Left ventricle myocardium inferior (tissue), 1 donor: ENCODE results near the gene HHAT. TPM values are rescaled to one million over a fixed set of nuclear protein-coding genes. Genes with fewer than 3 reads are reported as not detected.

Source experiments
- DNase-seq: peaks from one replicate; pipeline ENCODE4 v3.0.0-alpha.2; 2020
- H3K27ac ChIP-seq: fragments of 200-600 bp; replicated peaks from 2 replicates; pipeline ENCODE4 v1.8.0; 2021
- H3K27me3 ChIP-seq: fragments of 200-600 bp; 2 replicates; pipeline ENCODE4 v1.8.0; 2021; ENCODE audit warnings: low read depth
- H3K36me3 ChIP-seq: fragments of 200-600 bp; 2 replicates; pipeline ENCODE4 v1.8.0; 2021
- H3K4me1 ChIP-seq: fragments of 200-600 bp; 2 replicates; pipeline ENCODE4 v1.8.0; 2021
- H3K4me3 ChIP-seq: fragments of 200-600 bp; 2 replicates; pipeline ENCODE4 v1.8.0; 2021; ENCODE audit warnings: mild to moderate bottlenecking, moderate library complexity
- H3K9me3 ChIP-seq: fragments of 200-600 bp; replicated peaks from 2 replicates; pipeline ENCODE4 v1.8.0; 2021
- intact Hi-C: fragments of 100-400 bp; cut with micrococcal nuclease; formaldehyde crosslinking; loops from one replicate; pipeline ENCODE4 v1.11.0; 2022
- total RNA-seq: library from RNA; stranded (reverse); fragmentation: NEBNext Ultra II Directional; extraction: Animal tissue kit (Norgen Biotek cat#: 25700); gene quantifications from one replicate; pipeline ENCODE4 v1.2.1, GENCODE V29; 2021
- TF ChIP-seq, protein P1 (sequence below): fragments of 200-600 bp; IDR thresholded peaks from 2 replicates; pipeline ENCODE4 v1.8.0; 2021; ENCODE audit warnings: antibody characterized with exemption, mild to moderate bottlenecking, borderline replicate concordance
- donor health status: DM: no; HTN: yes; CAD: no; lungs with severe emphysema.

HHAT gene
- total RNA-seq, 1 donor from 2014 or later, result 2.1 TPM

DNA sequence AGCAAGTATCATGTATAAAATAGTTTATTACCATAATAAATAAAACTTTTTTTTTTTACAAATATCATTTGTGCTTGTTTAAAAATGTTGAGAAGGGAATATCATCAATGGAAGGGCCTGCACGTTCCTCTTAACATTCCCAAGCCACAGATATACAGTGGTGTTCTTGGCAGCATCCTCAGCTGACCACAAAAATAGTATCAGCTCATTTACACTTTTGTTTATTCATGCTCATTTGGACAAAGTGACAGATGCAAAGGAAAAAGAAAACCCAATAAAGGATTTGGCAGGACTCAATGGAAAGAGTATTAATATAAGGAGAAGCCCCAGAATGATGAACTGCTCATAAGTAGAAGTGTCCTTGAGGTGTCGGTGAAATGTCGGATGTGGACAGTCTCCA, 349.6 kb downstream of the HHAT start:
- TF ChIP-seq, protein P1, sequence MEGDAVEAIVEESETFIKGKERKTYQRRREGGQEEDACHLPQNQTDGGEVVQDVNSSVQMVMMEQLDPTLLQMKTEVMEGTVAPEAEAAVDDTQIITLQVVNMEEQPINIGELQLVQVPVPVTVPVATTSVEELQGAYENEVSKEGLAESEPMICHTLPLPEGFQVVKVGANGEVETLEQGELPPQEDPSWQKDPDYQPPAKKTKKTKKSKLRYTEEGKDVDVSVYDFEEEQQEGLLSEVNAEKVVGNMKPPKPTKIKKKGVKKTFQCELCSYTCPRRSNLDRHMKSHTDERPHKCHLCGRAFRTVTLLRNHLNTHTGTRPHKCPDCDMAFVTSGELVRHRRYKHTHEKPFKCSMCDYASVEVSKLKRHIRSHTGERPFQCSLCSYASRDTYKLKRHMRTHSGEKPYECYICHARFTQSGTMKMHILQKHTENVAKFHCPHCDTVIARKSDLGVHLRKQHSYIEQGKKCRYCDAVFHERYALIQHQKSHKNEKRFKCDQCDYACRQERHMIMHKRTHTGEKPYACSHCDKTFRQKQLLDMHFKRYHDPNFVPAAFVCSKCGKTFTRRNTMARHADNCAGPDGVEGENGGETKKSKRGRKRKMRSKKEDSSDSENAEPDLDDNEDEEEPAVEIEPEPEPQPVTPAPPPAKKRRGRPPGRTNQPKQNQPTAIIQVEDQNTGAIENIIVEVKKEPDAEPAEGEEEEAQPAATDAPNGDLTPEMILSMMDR, result no peak

DNA sequence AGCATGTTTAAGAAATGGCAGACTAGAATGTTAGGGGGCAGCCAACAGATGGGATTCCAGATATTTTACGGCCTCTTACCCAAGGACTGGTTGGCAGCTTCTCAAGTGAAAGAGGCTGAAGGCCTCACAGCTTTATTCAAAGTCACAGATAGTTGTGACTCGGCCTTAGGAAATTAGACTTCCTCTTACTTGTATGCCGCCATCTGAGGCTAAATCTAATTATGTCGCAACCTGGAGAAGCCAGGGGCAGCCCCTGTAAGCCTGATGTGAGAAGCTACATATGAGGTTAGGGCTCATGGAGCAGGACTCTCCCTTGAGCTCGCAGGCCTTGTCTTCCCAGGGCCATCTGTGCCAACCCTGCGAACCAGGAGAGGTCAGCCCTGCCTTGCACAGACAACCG, 352.5 kb downstream of the HHAT start:
- Histone ChIP-seq H3K27ac (no peak overlapping the region), H3K9me3 (no peaks in the 10 kb centered on the region), H3K27me3 (no peaks in the 10 kb centered on the region), H3K4me1 (no peaks in the 10 kb centered on the region), H3K36me3 (no peaks in the 10 kb centered on the region), H3K4me3 (no peak overlapping the region)
- no peak for DNase-seq
- TF ChIP-seq, protein P1, result no peak
- intact Hi-C loops, result no loop called here

More for the DNA sequence above, 349.6 kb downstream of the HHAT start:
- DNase-seq, result no peak
- H3K9me3 ChIP-seq, result no peaks in the 10 kb centered on the region
- H3K27ac ChIP-seq, result no peak overlapping the region
- no peaks in the 10 kb centered on the region for H3K36me3 ChIP-seq
- H3K4me1 ChIP-seq, result no peaks in the 10 kb centered on the region
- no peaks in the 10 kb centered on the region for H3K27me3 ChIP-seq
- no peak overlapping the region for H3K4me3 ChIP-seq
- intact Hi-C loops, result no loop called here

DNA sequence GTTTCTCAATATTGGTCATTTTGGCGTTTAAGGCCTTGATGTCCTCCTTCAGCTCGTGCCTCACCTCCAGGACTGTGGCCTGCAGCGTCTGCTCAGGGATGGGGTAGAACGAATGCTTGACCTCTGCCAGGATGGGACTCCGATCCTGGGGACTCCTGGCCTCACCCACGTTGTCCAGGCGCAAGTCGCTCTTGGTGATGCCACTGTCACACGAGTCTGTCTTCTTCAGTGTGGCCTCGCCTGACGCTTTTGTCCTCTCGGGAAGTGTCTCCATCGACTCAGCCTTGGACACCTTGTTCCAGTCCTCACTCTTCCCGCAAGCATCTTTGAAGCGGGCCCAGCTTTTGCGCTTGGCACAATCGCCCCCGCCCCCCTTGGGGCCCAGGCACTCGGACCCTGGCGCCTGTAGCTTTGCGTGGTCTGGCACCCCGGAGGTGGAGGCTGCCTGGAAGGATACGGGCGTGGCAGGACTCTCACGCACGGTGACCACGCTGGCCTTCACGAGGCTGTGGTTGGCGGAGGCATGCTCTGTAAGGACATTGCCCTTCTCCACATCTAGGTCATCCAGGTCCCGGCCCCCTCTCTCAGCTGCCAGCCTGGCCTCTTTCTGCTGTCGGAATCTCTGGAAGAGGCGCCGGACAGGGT, 354.8 kb downstream of the HHAT start:
- Histone ChIP-seq H3K4me1 (no peaks in the 10 kb centered on the region), H3K27me3 (no peaks in the 10 kb centered on the region), H3K36me3 (no peaks in the 10 kb centered on the region), H3K27ac (no peak overlapping the region), H3K9me3 (no peaks in the 10 kb centered on the region), H3K4me3 (no peak overlapping the region)
- intact Hi-C loops, result no loop called here
- TF ChIP-seq, protein P1, result no peak
- no peak for DNase-seq

DNA sequence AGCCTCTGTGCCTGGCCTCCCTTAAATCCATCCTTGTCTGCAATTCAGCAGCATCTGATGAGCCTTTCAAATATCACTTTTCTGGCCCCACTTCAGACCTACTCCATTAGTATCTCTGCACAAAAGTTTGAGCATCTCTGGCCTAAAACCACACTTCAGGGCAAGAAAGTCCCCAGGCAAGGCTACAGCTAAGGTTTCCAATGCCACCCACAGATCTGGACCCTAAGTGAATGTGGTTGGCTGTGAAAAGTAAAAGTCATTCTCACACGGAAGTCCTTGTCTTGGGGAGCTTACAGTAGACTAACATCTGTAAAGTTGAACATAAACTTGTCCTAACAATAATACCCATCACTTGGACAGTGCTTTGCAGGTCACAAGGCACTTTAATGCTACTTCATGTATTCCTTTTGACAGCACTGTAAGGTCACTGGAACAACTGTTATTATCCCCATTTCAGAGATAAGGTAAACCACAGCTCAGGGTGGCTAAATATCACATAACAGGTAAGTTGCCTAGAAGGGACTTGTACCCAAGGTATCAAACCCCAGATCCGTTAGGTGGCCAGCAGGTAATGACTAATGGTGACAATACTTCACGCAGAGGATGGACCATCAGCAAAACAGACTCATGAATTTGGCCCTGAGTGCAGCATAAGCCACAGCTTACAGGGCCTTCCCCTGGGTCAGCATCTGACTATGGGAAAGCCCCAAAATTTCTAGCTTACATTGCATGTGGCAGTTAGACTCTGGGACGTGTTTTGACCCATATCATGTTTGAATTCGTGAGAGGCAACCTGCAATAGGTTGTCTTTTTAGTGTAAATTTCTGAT, 356.0 kb downstream of the HHAT start:
- no peaks in the 10 kb centered on the region for H3K4me1 ChIP-seq
- H3K27me3 ChIP-seq, result no peaks in the 10 kb centered on the region
- no peak overlapping the region for H3K27ac ChIP-seq
- intact Hi-C loops, result no loop called here
- no peaks in the 10 kb centered on the region for H3K36me3 ChIP-seq
- no peak for DNase-seq
- H3K4me3 ChIP-seq, result no peak overlapping the region
- TF ChIP-seq, protein P1, result no peak
- H3K9me3 ChIP-seq, result no peaks in the 10 kb centered on the region

DNA sequence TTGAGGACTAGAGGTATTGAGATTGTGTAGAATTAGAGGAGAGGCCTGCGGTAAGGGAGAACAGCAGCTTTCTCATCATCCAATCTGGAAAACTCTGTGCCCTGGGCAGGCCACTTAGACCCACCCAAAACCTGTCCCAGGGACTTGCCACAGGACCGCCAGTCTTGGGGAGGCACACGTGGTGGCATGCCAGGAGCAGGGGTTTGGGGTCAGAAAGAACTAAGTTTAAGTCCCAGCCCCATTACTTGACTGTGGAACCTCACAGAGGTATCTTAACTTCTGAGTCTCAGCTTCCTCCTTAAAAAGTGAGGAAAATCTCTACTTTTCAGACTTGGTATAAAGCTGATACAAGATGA, 356.6 kb downstream of the HHAT start:
- H3K9me3 ChIP-seq, result no peaks in the 10 kb centered on the region
- no peak overlapping the region for H3K27ac ChIP-seq
- TF ChIP-seq, protein P1, result no peak
- H3K27me3 ChIP-seq, result no peaks in the 10 kb centered on the region
- no peak for DNase-seq
- H3K4me3 ChIP-seq, result no peak overlapping the region
- intact Hi-C loops, result no loop called here
- no peaks in the 10 kb centered on the region for H3K36me3 ChIP-seq
- H3K4me1 ChIP-seq, result no peaks in the 10 kb centered on the region
